Measurements from ENCODE around the gene ATG2A.

The ATG2A gene

DNA sequence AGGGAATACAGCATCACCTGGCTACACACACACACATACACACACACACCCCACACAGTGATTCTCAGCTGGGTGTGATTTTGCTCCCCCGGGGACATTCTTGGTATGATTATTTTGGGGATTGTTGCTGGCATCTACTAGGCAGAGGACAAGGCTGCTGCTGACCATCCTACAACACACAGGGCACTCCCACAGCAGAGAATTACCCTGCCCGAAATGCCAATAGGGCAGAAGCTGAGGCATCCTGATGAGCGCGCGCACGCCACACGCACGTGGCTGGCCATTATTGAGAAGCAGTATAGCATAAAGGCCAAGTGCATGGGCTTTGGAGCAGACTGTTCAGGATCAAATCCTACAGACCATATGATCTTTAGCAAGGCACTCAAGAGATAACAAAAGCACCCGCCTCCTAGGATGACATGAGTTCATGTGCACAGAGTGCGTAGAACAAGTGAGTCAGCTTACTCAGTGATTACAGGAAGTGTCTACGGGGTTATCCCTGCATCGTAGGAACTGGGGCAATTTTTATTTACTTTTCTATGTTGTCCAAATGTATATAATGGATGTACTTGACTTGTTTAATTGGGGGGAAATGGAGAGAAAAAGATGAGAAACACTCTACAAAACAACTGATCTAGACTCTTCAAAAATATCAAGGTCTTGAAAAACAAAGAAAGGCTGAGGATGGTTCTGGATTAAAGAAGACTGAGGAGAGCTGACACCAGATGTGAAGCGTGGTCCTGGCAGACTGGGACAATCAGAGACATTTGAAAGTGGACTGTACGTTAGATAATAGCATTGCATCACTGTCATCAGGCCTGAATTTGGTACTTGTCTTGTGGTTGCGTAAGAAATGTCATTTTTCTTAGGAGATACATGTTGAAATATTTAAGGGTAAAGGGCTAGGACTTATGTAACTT, 31.4 kb downstream of the ATG2A start:
- no peak for DNase-seq (ENCODE audit: low spot score)

DNA sequence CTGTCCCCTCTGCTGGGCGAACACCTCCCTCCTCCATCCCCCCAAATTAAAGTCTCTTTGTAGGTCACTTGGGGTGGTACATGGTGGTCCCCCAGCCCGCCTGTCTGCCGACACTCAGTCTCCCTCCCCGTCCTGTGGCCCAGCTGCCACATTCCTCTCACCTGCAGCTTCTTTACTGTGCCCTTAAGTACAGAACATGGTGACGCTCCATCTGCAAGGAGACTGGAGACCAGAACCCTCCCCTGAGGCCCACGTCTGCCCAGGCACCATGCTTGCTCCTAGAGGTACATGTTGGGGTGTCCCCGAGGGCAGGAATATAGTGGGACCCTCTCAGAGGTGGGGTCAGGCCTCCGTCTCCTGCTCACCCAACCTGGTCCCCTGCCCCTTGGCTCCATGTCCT, 33.0 kb downstream of the ATG2A start:
- no peak for DNase-seq (ENCODE audit: low spot score)

DNA sequence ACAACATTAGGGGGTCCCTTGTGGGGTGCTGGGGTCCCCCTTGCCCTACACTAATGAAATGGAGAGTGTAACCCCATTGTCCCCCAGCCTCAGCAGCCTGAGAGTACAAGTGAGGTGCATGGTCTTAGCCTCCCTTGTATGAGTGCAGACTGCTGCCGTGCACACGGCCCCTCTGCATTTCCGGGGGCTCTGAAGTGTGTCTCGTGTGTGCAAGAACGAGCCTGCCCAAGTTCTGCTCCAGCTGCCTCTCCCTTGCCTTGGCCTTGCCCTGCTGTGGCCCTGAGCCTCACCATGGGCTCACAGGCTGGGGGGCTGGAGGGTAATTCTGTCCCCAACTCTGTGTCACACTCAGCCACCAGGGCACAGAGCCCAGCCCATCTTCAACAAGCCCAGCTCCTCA, 33.4 kb downstream of the ATG2A start:
- no peak for DNase-seq (ENCODE audit: low spot score)

DNA sequence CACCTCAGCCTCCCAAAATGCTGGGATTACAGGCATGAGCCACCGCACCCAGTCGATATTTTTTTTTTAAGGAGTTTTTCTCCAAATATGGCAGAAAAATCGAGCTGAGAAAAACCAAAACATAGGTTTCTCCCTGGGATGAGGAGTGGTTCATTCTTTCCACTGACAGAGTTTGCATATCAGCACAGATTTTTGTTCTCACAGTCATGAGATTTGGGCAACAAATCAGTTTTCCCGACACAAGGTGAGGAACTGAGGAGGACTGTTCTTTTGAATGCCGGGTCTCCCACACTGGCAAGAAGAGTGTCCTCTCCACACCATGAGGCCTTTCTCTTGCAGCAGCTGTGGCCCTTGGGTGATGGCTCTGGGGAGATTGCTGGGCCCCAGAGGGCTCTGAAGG, 34.8 kb downstream of the ATG2A start:
- DNase-seq (ENCODE audit: low spot score) = no peak

DNA sequence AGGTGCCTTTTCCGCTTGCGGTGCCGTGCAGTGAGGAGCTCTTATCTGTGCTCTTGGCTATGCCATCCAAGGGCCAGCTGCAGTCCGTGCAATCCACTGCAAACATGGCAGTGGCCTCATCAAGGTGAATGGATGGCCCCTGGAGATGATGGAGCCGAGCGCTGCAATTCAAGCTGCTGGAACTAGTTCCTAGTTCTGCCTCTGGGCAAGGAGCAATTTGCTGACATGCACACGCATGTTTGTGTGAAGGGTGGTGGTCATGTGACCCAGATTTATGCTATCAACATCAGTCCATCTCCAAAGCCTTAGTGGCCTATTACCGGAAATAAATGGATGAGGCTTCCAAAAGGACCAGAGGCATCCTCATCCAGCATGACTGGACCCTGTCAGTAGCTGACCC, 35.5 kb downstream of the ATG2A start:
- DNase-seq (ENCODE audit: low spot score) = no peak

DNA sequence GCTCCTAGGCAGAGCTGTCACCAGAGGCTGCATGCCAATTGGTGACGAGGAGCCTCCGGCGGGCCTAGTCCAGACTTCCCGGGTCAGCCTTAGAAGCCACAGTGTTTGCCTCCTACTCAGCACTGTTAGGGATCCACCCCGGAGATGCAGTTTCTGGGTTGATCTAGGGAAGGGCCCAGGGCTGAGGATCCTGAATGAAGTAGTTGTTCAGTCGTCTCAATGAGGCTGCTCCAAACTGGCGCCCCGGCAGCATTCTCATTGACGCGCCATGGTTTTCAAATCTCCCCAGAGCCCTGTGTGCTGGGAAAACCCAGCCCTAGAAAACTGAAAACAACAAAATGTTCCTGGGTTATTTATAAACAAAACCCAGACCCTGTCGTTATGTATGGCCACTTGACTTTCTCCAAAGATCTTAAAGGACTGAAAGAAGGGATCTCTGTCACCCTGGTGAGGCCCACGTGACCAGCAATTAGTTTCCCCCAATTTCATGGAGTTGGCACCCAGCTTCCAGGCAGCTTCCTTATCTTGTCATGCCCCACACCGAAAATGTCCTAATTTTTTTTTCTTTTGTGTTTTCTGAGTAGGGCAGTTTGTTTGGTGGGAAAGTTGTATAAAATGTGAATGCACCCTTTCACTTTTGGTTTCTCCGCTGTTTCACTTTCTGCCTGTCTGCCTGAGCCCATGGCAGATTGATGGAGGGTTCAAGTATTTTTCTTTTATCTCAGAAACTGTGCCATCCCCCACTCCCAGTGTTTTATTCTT, 36.6 kb downstream of the ATG2A start:
- no peak for DNase-seq (ENCODE audit: low spot score)

DNA sequence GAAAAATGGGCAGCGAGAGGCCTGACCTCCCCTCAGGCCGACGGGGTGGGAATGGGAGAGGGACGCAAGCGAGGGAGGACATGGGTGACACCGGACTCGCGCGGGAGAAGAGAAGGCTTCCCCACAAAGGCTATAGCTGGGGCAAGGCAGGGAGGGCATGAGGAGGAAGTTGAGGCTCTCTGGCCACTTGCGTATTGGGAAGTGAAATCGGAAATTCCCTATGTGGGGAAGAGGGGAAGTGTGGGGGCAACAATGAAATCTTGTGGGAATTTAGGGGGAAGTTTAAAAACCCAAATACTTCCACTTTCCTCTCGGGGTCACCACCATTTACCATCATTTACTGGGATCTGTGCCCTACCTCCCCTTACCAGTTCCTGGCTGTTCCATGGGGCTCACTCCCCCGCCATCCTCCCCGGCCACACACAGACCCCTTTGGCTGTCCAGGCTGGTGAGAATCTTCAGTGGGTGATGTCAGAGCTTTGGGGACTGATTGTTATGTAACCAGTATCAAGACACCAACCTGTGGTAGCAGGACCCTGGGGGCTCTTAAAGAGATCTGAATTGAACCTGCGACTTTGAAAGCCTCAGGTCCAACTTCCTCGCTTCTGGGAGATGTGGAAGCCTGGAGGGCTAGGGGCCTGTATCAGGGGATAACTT, 37.6 kb downstream of the ATG2A start:
- no peak for DNase-seq (ENCODE audit: low spot score)

DNA sequence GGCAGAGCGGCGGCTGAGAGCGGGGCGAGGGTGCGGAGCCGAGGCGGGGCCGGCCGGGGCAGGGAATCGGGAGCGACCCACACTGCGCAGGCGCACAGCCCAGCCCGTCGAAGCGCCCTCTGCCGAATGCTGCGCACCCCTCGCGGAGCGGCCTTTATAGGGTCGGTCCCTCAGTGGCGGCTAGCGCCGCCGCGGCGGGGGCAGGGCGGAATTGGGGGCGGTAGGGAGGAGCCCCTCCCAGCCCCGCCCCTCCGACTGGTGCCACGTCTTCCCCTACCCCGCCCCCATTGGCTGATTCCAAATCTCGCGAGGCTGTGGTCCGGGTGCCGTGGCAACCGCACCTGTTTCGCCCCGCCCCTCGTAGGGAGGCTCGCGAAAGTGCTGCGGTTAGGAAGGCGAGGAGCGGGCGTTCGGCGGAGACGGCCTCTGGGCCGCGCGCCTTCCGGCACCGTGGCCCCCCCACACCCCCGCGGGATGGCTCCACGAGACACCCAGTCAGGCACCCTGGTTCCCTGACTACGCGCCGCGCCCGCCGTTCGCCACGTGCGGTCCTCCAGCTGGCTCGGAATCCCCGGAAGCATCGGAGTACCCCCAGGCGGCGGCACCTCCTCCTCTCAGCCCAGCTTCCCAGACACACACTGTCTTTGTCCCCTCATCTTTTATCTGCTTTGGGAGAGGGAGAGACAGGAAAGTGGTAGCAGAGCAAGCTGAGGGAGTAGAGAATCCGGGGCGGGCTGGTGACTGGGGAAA, 38.3 kb downstream of the ATG2A start, which contains the start of gene EHD1:
Gene EHD1 (minus strand): TSS at position 128 of the 750 bp plus-strand sequence. CDS start 157 bp downstream, outside the sequence.
- DNase-seq (ENCODE audit: low spot score) = peak; percentile 98

DNA sequence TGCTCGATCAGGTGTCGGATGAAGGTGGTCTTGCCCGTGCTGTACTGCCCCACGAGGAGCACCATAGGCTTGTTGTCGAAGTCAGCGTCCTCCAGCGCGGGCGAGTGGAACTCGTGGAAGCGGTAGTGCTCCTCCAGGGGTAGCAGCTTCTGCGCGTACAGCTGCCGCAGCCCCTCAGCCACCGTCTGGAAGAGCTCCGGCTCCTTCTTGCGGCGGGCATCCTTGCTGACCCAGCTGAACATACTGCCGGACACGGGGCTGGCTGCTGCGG, 38.9 kb downstream of the ATG2A start:
- no peak for DNase-seq (ENCODE audit: low spot score)

DNA sequence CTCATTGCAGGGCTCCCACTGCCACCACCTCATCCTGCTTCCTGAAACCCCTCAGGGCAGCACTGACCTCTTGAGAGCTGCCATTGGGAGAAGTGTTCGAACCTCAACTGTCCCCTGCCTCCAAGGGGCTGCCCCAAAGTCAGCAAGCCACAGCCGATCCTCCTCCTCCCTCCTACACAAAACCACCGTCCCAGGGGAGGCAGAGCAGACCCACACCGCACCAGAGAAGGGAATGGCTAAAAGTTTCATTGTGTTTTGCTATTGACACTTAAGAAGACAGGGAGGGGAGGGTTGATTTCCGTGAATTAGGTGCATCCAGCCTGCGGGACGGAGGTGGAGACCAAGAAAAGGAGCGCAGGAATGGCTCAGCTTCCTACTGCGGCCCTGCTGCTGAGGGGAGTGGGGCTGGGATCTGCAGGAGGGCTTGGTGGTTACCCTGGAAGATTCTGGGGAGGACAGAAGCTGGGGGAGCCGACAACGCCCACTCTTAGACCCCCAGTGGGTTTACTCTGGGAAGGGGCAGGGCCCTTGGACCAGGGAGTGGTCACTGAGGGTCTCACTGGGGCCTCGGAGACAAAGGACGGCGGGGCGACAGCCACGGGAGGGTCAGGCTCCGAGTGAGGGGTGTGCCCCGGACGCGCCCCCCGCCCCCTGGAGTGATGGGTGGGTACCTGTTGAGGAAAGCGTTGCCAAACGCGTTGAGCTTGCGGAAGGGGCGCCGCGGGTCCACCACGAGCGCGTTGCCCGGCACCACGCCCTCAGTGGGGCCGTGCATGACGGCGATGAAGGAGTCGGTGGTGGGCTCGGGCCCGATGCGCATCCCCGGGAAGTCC, 39.4 kb downstream of the ATG2A start:
- no peak for DNase-seq (ENCODE audit: low spot score)

DNA sequence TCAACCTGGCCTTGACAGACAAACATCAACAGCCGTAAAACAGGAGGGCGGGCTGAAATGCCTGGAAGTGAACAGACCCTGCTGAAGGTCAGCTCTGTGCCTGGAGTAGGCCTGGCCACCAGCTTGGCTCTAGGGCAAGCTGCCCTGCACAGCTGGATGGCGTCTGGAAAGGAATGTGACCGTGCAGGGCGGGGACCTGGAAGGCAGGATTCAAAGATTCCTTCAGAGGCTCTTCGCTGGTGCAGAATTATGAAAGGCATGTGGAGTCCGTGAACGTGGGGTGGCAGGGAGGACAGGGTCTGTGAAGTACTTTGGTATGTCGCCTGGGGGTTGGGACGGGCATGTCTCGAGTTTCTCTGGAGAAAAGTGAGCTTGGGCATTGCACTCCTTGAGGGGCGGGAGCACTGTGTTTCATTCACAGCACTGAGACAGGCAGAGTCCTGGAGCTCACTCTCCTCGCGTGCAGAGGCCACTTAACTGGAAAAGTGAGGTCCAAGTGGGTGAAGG, 40.1 kb downstream of the ATG2A start:
- no peak for DNase-seq (ENCODE audit: low spot score)

DNA sequence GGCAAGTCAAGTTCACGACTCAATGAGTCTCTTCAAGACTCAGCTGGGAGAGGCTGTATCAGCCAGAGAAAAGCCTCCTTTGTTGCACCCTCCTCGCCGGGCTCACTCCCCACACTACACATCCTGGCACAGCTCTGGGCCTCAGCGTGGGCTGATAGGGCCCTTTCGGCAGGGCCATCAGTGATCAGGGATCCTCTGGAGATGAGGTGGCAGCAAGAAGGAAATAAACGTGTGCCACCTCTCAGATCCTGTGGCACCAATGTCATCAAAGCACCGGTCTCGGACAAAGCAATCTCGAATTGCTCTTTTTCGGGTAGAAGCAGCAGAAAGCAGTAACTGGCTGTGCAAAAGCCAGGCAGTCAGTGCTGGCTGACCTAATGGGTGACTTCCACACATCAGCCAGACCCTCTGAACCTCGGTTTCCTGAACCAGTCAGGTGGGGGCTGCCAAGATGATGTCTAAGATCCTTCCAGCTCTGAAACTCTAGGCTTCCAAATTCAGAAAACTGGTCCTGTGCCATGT, 40.7 kb downstream of the ATG2A start:
- DNase-seq (ENCODE audit: low spot score) = no peak

DNA sequence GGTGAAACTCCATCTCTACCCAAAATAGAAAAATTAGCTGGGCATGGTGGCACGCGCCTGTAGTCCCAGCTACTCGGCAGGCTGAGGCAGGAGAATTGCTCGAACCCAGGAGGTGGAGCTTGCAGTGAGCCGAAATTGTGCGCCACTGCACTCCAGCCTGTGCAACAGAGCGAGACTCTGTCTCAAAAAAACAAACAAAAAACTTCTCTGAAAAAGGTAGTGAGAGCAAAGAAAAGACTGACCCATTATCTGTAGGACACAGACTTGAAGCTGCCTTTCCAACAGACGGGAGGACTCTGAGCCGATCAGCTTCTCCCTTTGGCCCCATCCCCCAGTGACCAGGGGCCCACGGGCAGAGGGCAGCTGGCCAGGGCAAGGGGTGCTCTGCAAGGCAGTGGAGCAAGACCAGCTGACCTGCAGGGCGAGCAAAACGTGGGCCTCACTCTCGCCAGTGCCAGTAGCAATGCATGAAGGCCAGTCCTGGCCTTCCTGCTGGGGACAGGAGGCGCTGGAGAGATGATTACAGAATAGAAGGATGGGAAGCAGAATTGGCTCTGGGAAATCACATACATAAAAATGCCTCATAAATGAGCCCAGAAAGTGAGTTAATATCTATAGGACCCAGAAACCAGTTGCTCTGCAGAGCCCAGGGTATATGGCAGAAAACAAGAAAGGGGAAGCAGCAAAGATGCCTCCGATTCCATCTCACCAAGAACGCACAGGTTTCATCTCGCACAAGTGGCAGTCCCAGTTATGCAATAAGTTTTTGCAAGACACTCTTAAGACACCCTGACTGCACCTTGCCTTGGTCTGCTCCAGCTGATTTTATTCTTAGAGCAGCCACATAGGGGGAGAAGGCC, 41.4 kb downstream of the ATG2A start:
- peak; percentile 77 for DNase-seq (ENCODE audit: low spot score)

DNA sequence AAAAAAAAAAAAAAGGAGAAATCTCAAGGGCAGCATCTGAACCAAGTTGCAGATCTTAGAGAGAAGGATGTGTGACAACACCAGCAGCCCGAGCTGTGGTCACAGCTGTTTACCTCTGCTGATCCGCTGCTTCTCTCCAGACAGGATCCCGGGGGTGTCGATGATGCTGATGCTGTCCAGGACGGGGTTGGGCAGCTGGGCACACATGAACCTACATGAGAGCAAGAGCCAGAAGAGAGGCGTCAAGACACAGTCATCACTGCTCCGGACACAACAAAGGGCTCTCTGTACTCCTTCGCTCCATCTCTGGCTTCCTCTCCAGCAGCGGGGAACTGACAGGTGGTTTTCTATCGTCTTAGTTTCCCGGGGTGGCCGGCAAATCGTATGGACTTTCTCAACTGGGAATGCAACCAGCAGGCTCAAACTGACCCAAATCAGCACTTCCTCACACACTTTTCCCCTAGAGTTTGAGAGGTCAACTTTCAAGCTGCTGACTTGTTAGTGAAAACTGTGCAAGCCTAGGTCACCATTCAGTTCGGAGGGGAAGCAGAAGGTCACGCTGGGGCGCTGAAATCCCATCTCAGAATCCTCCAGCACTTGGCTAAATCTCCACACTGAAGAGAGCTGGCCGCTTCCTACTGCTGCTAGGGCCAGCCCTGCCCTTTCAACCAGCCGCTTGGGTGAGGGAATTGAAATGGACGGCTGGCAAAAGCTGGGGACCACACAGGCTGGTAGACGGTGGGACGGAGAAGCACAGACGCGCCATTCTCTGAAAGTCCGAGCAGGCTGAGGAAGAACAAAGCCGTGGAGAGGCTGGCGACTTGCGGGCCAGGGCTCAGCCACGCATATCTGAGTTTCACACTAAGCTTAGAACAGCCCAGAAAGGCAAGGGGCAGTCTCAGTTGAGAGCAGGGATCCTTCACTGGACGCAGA, 42.4 kb downstream of the ATG2A start:
- no peak for DNase-seq (ENCODE audit: low spot score)

DNA sequence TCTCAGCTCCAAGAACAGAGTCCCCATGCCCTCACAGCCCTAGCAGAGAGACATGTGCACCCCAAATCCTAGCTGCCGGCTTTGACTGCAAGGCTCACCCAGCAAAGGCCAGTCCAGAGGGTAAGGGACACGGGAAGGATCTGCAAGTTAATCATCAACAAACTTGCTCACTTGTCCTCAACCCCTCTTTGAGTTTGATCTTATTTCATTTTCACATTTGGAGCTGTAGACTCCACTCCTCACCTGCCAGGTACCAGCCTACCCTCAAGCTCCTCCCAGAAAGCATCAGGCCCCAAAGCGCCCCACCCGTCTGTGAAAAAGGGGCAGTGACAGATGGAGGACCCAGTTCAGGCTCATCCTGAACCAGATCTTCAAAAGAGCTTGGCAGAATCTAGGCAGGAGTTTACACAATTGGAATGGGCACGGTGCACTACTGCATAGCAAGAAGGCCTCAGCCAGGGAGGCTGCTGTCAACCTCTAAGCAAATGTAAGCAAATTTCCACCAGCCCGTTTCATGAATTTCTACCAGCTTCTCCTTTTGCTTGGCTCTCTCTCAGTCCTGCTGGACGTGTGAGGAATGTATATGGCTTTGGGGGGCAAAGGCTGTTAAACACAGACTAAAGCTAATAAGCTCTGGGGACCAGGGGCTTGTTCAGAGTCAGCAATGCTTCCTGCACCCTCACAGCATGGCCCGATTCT, 44.1 kb downstream of the ATG2A start:
- peak; percentile 67 for DNase-seq (ENCODE audit: low spot score)

DNA sequence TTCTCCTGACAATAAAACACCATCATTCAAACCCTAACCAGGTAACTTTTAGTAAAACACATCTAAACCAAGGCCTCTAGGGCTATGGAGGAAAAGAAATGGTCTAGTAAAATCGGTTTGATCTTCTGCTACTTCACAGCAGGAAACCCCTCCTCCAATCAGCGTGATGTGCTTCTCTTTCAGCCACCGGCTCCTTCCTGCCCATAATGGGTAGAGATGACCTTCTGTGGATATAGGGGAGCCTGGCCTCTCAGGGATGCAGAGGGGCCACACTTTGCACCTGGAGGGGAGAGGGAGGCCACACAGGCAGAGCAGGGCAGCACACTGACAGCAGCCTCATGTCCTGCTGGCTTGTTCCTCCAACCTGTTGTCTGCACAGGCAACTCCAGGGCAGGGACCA, 45.5 kb downstream of the ATG2A start:
- DNase-seq (ENCODE audit: low spot score) = no peak

DNA sequence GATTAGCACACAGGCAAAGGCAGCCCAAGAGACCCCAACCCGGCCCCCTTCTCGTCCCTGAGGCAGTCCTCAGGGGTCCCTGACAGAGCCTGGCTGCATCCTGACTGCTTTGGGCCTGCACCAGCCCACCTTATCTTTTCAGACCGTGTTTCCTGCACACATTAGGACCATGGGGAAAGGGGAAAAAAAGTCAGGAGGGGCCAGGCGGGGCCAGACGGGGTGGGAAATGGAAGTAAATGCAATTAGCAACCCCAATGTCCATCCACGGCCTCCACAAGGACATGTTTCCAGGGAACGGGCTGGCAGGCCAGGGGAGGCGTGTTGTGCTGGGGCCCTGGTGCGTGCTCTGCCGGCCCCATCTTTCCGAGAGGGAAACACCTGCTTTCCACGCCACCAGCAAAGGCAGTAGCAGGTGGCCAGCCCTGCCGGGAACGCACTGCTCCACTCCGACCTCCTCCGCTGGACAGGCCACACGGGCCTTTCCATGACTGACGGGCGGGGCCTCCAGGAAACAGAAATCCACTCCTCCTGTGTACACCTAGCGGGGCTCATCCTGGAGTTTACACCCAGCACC, 46.0 kb downstream of the ATG2A start:
- no peak for DNase-seq (ENCODE audit: low spot score)
